A549 (cell line): ENCODE results near the gene ARMCX4. TPM values are rescaled to one million over a fixed set of nuclear protein-coding genes. Genes with fewer than 3 reads are reported as not detected.
"Not testable (repeated sequence)": the region's sequence is repeated elsewhere in the genome, so short reads cannot be mapped to it uniquely, and the experiment has no call there.

Experiments used
- ATAC-seq, 2 experiments: fragments of 200-7000 bp in 1 of 2; fragments of >200 bp in 1 of 2; cut with Nextera tagmentation in 1 of 2; cut with Tn5 transposase in 1 of 2; 3 replicates each; pipeline versions ENCODE4 v1.8.0 to v1.9.1; 2018 to 2020; ENCODE audit warnings: mild to moderate bottlenecking in 1 of 2, moderate library complexity in 1 of 2
- CTCF ChIA-PET: fragments of 300-600 bp; sonication (Branson Sonifier 250); formaldehyde crosslinking; extraction: SDS; loops from one replicate; lab custom pipeline; 2021; ENCODE audit warnings: antibody characterized with exemption, inconsistent platforms; lab: Yijun Ruan, JAX
- POLR2A ChIA-PET: fragments of 350-600 bp; formaldehyde crosslinking; extraction: SDS; loops from one replicate; lab custom pipeline; 2021; ENCODE audit warnings: antibody characterized with exemption, inconsistent platforms; lab: Yijun Ruan, JAX
- DNase-seq, 2 experiments: peaks; one replicate each; pipeline versions ENCODE4 v3.0.0 to v3.0.0-alpha.2; 2011 to 2016; ENCODE audit warnings: low read depth in 1 of 2, low spot score in 1 of 2
- FAIRE-seq: peaks from 2 replicates; lab custom pipeline; 2011; peaks lifted over from hg19 to GRCh38; lab: Jason Lieb, UNC
- H3K27ac ChIP-seq, 2 experiments: fragments of >200 bp; sonication (Bioruptor Twin); formaldehyde crosslinking; 3 replicates each; pipeline ENCODE4 v1.5.1; 2016 to 2017
- H3K4me1 ChIP-seq: fragments of >200 bp; sonication (Bioruptor Twin); formaldehyde crosslinking; 3 replicates; pipeline ENCODE4 v1.6.1; 2016
- H3K4me2 ChIP-seq: fragments of >200 bp; sonication (Bioruptor Twin); formaldehyde crosslinking; 3 replicates; pipeline ENCODE4 v1.6.1; 2016
- H3K4me3 ChIP-seq: fragments of >200 bp; sonication (Bioruptor Twin); formaldehyde crosslinking; 3 replicates; pipeline ENCODE4 v1.5.1; 2016
- H3K9me3 ChIP-seq: fragments of >200 bp; sonication (Bioruptor Twin); formaldehyde crosslinking; 3 replicates; pipeline ENCODE4 v1.6.1; 2016
- CBX8 ChIP-seq: fragments of 200-600 bp; sonication (generic); IDR thresholded peaks from 2 replicates; pipeline ENCODE4 v1.6.1; 2016
- CEBPB ChIP-seq, 2 experiments: fragments of >200 bp in 1 of 2; sonication (Bioruptor Twin) in 1 of 2; formaldehyde crosslinking in 1 of 2; IDR thresholded peaks; 2 replicates each; pipeline ENCODE4 v1.6.1; 2012 to 2016
- CHD2 ChIP-seq: fragments of 150-350 bp; IDR thresholded peaks from 2 replicates; pipeline ENCODE4 v1.6.1; 2014; ENCODE audit warnings: low read length; ENCODE audit not compliant: partially characterized antibody
- CHD4 ChIP-seq: fragments of 200-600 bp; sonication (generic); IDR thresholded peaks from 2 replicates; pipeline ENCODE4 v1.6.1; 2016; ENCODE audit warnings: antibody characterized with exemption, mild to moderate bottlenecking, borderline replicate concordance
- CTCF ChIP-seq: fragments of >200 bp; sonication (Bioruptor Twin); formaldehyde crosslinking; IDR thresholded peaks from 3 replicates; pipeline ENCODE4 v1.5.1; 2016
- FOSL2 ChIP-seq, 2 experiments: fragments of 450-650 bp in 1 of 2; fragments of >200 bp in 1 of 2; sonication (Bioruptor Twin) in 1 of 2; formaldehyde crosslinking; IDR thresholded peaks; 2 replicates each; pipeline versions ENCODE4 v1.5.0 to v1.6.1; 2016 to 2020; ENCODE audit warnings: mild to moderate bottlenecking in 1 of 2, moderate library complexity in 1 of 2
- FOXS1 ChIP-seq: fragments of 250-450 bp; sonication (Bioruptor Pico); IDR thresholded peaks from 2 replicates; pipeline ENCODE4 v1.5.0; 2020; ENCODE audit warnings: mild to moderate bottlenecking, moderate library complexity
- HOXB13 ChIP-seq: fragments of 250-450 bp; sonication (Bioruptor Pico); IDR thresholded peaks from 2 replicates; pipeline ENCODE4 v1.5.0; 2020; ENCODE audit warnings: low read depth, mild to moderate bottlenecking, moderate library complexity
- HOXB5 ChIP-seq: fragments of 250-450 bp; sonication (Bioruptor Pico); IDR thresholded peaks from 2 replicates; pipeline ENCODE4 v1.5.0; 2020; ENCODE audit warnings: mild to moderate bottlenecking, moderate library complexity
- JUNB ChIP-seq: fragments of >200 bp; sonication (Bioruptor Twin); formaldehyde crosslinking; IDR thresholded peaks from 2 replicates; pipeline ENCODE4 v1.6.1; 2016
- MAFK ChIP-seq: fragments of 450-650 bp; IDR thresholded peaks from 2 replicates; pipeline ENCODE4 v1.6.1; 2014; ENCODE audit not compliant: partially characterized antibody
- PHF8 ChIP-seq: fragments of 200-600 bp; sonication (generic); IDR thresholded peaks from 2 replicates; pipeline ENCODE4 v1.6.1; 2016; ENCODE audit warnings: low read depth, mild to moderate bottlenecking, antibody characterized with exemption, moderate library complexity, borderline replicate concordance
- RAD21 ChIP-seq, 2 experiments: fragments of >200 bp in 1 of 2; sonication (Bioruptor Twin) in 1 of 2; formaldehyde crosslinking in 1 of 2; IDR thresholded peaks in 1 of 2; conservative IDR thresholded peaks in 1 of 2; 2 replicates in 1 of 2; 3 replicates in 1 of 2; pipeline ENCODE4 v1.6.1; 2012 to 2018; ENCODE audit warnings: inconsistent platforms in 1 of 2
- RCOR1 ChIP-seq: fragments of 150-350 bp; IDR thresholded peaks from 2 replicates; pipeline ENCODE4 v1.6.1; 2014; ENCODE audit warnings: antibody characterized with exemption, low read length, low read depth
- SREBF2 ChIP-seq: fragments of 450-650 bp; IDR thresholded peaks from 2 replicates; pipeline ENCODE4 v1.6.1; 2014; ENCODE audit warnings: mild to moderate bottlenecking, moderate library complexity
- TP53 ChIP-seq: fragments of 250-450 bp; sonication (Bioruptor Pico); IDR thresholded peaks from 2 replicates; pipeline ENCODE4 v1.5.0; 2021; ENCODE audit warnings: mild to moderate bottlenecking, moderate library complexity
- ZSCAN20 ChIP-seq: fragments of 250-450 bp; sonication (Bioruptor Pico); IDR thresholded peaks from 2 replicates; pipeline ENCODE4 v1.8.0; 2022; ENCODE audit warnings: mild to moderate bottlenecking, moderate library complexity
- WGBS: methylation state at CpG from one replicate; pipeline ENCODE4 v1.1.6; 2017; ENCODE audit errors: missing lambda C conversion rate; 5-methylcytosine and 5-hydroxymethylcytosine counted together
- polyA plus RNA-seq, 4 experiments: library from polyadenylated mRNA; depleted of rRNA in 3 of 4; stranded (reverse); fragments of >200 nt; fragmentation: RNase III in 1 of 4; extraction: RNeasy Plus Mini Kit Qiagen cat#74134 plus additional on column Dnase treatment in 1 of 4; gene quantifications; 2 replicates in 3 of 4; 3 replicates in 1 of 4; pipeline ENCODE4 v1.2.3, GENCODE V29; 2011 to 2017
- TF ChIP-seq, protein P1 (sequence below): IDR thresholded peaks from 2 replicates; pipeline ENCODE4 v1.6.1; 2012
- TF ChIP-seq, protein P2 (sequence below): fragments of 150-350 bp; IDR thresholded peaks from 2 replicates; pipeline ENCODE4 v1.6.1; 2014; ENCODE audit warnings: low read depth, mild to moderate bottlenecking, low read length

ARMCX4 gene
- polyA plus RNA-seq, 2 of the 4 experiments (the other 2 are of a cell fraction) = 1.2 to 1.4 TPM

- no CpG with 5 or more reads among the region's 1 CpG for WGBS
- ATAC-seq = no peak
- TF ChIP-seq HOXB13 (no peak), ZSCAN20 (no peak), CEBPB (IDR thresholded peaks at IDR 0.05) (no peak)
- no peak for FAIRE-seq
- no peak for DNase-seq
- CTCF ChIA-PET = no interaction called here
- POLR2A ChIA-PET = no interaction called here
- no peaks in the 10 kb centered on the region for H3K9me3 ChIP-seq
- no peak overlapping the region for H3K4me2 ChIP-seq
- H3K27ac ChIP-seq = no peak overlapping the region
- H3K4me1 ChIP-seq = no peaks in the 10 kb centered on the region
- H3K4me3 ChIP-seq = no peak overlapping the region
These were observed 8.0 kb downstream of the ARMCX4 start for GRCh38 chrX:101493225-101493624.

DNA sequence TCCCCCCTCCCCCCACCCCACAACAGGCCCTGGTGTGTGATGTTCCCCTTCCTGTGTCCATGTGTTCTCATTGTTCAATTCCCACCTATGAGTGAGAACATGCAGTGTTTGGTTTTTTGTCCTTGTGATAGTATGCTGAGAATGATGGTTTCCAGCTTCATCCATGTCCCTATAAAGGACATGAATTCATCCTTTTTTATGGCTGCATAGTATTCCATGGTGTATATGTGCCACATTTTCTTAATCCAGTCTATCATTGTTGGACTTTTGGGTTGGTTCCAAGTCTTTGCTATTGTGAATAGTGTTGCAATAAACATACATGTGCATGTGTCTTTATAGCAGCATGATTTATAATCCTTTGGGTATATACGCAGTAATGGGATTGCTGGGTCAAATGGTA is 17.7 kb downstream of the ARMCX4 start:
- CTCF ChIA-PET, POLR2A ChIA-PET, H3K4me2 ChIP-seq, DNase-seq, H3K4me3 ChIP-seq, ATAC-seq, H3K4me1 ChIP-seq, H3K27ac ChIP-seq, FAIRE-seq, H3K9me3 ChIP-seq: not testable (repeated sequence)
- WGBS = 64% methylated on average over 1 of the region's 1 CpG

DNA sequence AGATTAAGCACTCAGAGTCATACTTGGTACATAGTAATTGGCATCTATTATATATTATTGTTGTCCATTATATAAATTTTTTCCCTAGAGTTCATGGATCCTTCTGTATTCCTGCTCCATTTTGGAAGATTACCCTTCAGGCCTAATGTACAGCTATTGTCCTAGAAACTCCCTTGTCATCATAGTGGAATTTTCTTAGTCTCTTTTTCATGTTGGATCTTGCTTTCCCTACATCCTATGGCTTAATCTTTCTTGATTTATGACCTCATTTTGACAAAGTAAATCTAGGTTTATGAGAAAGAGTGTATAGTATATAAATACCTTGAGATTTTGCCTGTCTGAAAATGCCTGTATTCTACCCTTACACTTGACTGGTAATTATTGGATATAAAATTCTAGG is 22.1 kb downstream of the ARMCX4 start:
- Histone ChIP-seq H3K9me3 (no peaks in the 10 kb centered on the region), H3K27ac (no peak overlapping the region), H3K4me3 (no peak overlapping the region), H3K4me2 (no peak overlapping the region), H3K4me1 (no peaks in the 10 kb centered on the region)
- CTCF ChIA-PET = no interaction called here
- TF ChIP-seq, protein P1, sequence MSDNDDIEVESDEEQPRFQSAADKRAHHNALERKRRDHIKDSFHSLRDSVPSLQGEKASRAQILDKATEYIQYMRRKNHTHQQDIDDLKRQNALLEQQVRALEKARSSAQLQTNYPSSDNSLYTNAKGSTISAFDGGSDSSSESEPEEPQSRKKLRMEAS = no peak
- TF ChIP-seq CHD4 (no peak), TP53 (CRISPR knock-in tag) (no peak), FOSL2 (IDR thresholded peaks at IDR 0.05) (no peak), FOSL2 (CRISPR knock-in tag; IDR thresholded peaks at IDR 0.05) (no peak), PHF8 (no peak), SREBF2 (no peak), CBX8 (no peak), ZSCAN20 (no peak), MAFK (no peak), HOXB13 (no peak), FOXS1 (CRISPR knock-in tag) (no peak), CTCF (no peak), HOXB5 (CRISPR knock-in tag) (no peak), CHD2 (no peak), RAD21 (conservative IDR thresholded peaks at IDR 0.05 in 1 of 2, IDR thresholded peaks at IDR 0.05 in 1 of 2) (no peak), RCOR1 (no peak)
- TF ChIP-seq, protein P2, sequence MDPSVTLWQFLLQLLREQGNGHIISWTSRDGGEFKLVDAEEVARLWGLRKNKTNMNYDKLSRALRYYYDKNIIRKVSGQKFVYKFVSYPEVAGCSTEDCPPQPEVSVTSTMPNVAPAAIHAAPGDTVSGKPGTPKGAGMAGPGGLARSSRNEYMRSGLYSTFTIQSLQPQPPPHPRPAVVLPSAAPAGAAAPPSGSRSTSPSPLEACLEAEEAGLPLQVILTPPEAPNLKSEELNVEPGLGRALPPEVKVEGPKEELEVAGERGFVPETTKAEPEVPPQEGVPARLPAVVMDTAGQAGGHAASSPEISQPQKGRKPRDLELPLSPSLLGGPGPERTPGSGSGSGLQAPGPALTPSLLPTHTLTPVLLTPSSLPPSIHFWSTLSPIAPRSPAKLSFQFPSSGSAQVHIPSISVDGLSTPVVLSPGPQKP = no peak
- POLR2A ChIA-PET = no interaction called here
- FAIRE-seq (no peak), DNase-seq (no peak), ATAC-seq (no peak)

GRCh38 chrX:101507986-101508385 is 22.7 kb downstream of the ARMCX4 start:
- TF ChIP-seq CHD4 (no peak), JUNB (no peak)
- TF ChIP-seq, all 56 proteins: peak for 0
- no peak overlapping the region for H3K4me3 ChIP-seq
- H3K9me3 ChIP-seq = no peaks in the 10 kb centered on the region
- FAIRE-seq (no peak), DNase-seq (no peak), ATAC-seq (no peak)
- CTCF ChIA-PET = no interaction called here
- POLR2A ChIA-PET = no interaction called here
- no peaks in the 10 kb centered on the region for H3K4me1 ChIP-seq
- no peak overlapping the region for H3K27ac ChIP-seq
- 14% methylated on average over 4 of the region's 4 CpGs for WGBS
- no peak overlapping the region for H3K4me2 ChIP-seq
